Caco-2 (cell line): ENCODE results near the gene HHLA2. TPM values are rescaled to one million over a fixed set of nuclear protein-coding genes. Genes with fewer than 3 reads are reported as not detected.

Experiments
- BruUV-seq: library from RNA; stranded (reverse); fragments of 400-500 nt; replicated peaks from 2 replicates; lab custom pipeline; 2021; lab: Mats Ljungman, UMichigan
- CTCF ChIA-PET: fragments of 300-600 bp; sonication (Branson Sonifier 250); formaldehyde crosslinking; loops from one replicate; lab custom pipeline; 2022; ENCODE audit warnings: antibody characterized with exemption; lab: Charles Lee
- POLR2A ChIA-PET: fragments of 300-600 bp; sonication (Branson Sonifier 250); formaldehyde crosslinking; loops from one replicate; lab custom pipeline; 2022; ENCODE audit warnings: antibody characterized with exemption; lab: Charles Lee
- DNase-seq, 2 experiments: peaks; one replicate each; pipeline versions ENCODE4 v3.0.0 to v3.0.0-alpha.2; 2020 to 2022
- H3K27me3 ChIP-seq: replicated peaks from 2 replicates; pipeline ENCODE4 v1.6.0; 2011; ENCODE audit warnings: low read length; ENCODE audit not compliant: control insufficient read depth, insufficient read depth
- H3K36me3 ChIP-seq: 2 replicates; pipeline ENCODE4 v1.5.1; 2011; ENCODE audit warnings: low read length; ENCODE audit not compliant: control insufficient read depth, insufficient read depth
- H3K4me1 ChIP-seq: fragments of 250-450 bp; sonication (Bioruptor Pico); 2 replicates; pipeline ENCODE4 v1.5.1; 2020; ENCODE audit warnings: mild to moderate bottlenecking
- H3K4me3 ChIP-seq: 2 replicates; pipeline ENCODE4 v1.5.1; 2011; ENCODE audit warnings: low read depth, mild to moderate bottlenecking, control low read depth, low read length
- H3K9me3 ChIP-seq: fragments of 250-450 bp; sonication (Bioruptor Pico); 2 replicates; pipeline ENCODE4 v1.5.1; 2020; ENCODE audit warnings: mild to moderate bottlenecking, moderate library complexity
- H3K27ac Mint-ChIP-seq: one replicate; pipeline ENCODE4 v1.8.0; 2022; ENCODE audit warnings: mixed read lengths; ENCODE audit not compliant: unreplicated experiment
- H3K27me3 Mint-ChIP-seq: one replicate; pipeline ENCODE4 v1.8.0; 2022; ENCODE audit warnings: mixed read lengths; ENCODE audit not compliant: insufficient read depth, unreplicated experiment
- H3K36me3 Mint-ChIP-seq: one replicate; pipeline ENCODE4 v1.8.0; 2022; ENCODE audit warnings: mild to moderate bottlenecking, mixed read lengths; ENCODE audit not compliant: insufficient read depth, unreplicated experiment
- H3K4me1 Mint-ChIP-seq: one replicate; pipeline ENCODE4 v1.8.0; 2022; ENCODE audit warnings: low read depth, mixed read lengths; ENCODE audit not compliant: unreplicated experiment
- H3K4me3 Mint-ChIP-seq: one replicate; pipeline ENCODE4 v1.8.0; 2022; ENCODE audit warnings: mild to moderate bottlenecking, moderate library complexity, mixed read lengths; ENCODE audit not compliant: unreplicated experiment
- H3K9me3 Mint-ChIP-seq: one replicate; pipeline ENCODE4 v1.8.0; 2022; ENCODE audit warnings: mixed read lengths; ENCODE audit not compliant: unreplicated experiment
- CTCF ChIP-seq, 2 experiments: fragments of 200-600 bp in 1 of 2; IDR thresholded peaks; 1 replicate in 1 of 2; 2 replicates in 1 of 2; pipeline versions ENCODE4 v1.5.1 to v1.8.0; 2011 to 2022; ENCODE audit warnings: antibody characterized with exemption in 1 of 2, control low read depth in 1 of 2, inconsistent platforms in 1 of 2, low read depth in 1 of 2, low read length in 1 of 2, mild to moderate bottlenecking in 1 of 2, moderate library complexity in 1 of 2; ENCODE audit not compliant: insufficient read depth in 1 of 2, severe bottlenecking in 1 of 2, unreplicated experiment in 1 of 2
- intact Hi-C: fragments of 100-400 bp; cut with micrococcal nuclease; formaldehyde crosslinking; loops from one replicate; pipeline ENCODE4 v1.10.0; 2022; ENCODE audit not compliant: unreplicated experiment
- total RNA-seq: library from RNA; stranded (reverse); gene quantifications from 2 replicates; pipeline ENCODE4 v1.2.3, GENCODE V29; 2022

Gene HHLA2
- total RNA-seq, 1 experiment from 2014 or later, result 0.50 TPM

- Histone ChIP-seq H3K4me3 (no peak overlapping the region), H3K27me3 (no peaks in the 10 kb centered on the region), H3K9me3 (no peaks in the 10 kb centered on the region), H3K4me1 (no peaks in the 10 kb centered on the region), H3K36me3 (no peaks in the 10 kb centered on the region)
- BruUV-seq, result no TSS peak
- intact Hi-C loops, result no loop called here
- H3K27ac Mint-ChIP-seq, result no peak overlapping the region
- POLR2A ChIA-PET, result no interaction called here
- H3K27me3 Mint-ChIP-seq, result no peaks in the 10 kb centered on the region
- H3K9me3 Mint-ChIP-seq, result no peaks in the 10 kb centered on the region
- no peaks in the 10 kb centered on the region for H3K4me1 Mint-ChIP-seq
- TF ChIP-seq CTCF (IDR thresholded peaks at IDR 0.05; ENCODE audit: insufficient read depth in 1 of 2, low read depth in 1 of 2, low read length in 1 of 2, severe bottlenecking in 1 of 2, unreplicated experiment in 1 of 2), result no peak
- no peaks in the 10 kb centered on the region for H3K36me3 Mint-ChIP-seq
- no peak overlapping the region for H3K4me3 Mint-ChIP-seq
- CTCF ChIA-PET, result no interaction called here
- no peak for DNase-seq
Observed at GRCh38 chr3:108412121-108412750, 115.9 kb downstream of the HHLA2 start.

- CTCF ChIA-PET, result no interaction called here
- intact Hi-C loops, result no loop called here
- DNase-seq, result no peak
- TF ChIP-seq CTCF (IDR thresholded peaks at IDR 0.05; ENCODE audit: insufficient read depth in 1 of 2, low read depth in 1 of 2, low read length in 1 of 2, severe bottlenecking in 1 of 2, unreplicated experiment in 1 of 2), result no peak
- BruUV-seq, result no TSS peak
- no peaks in the 10 kb centered on the region for H3K9me3 ChIP-seq
- Mint-ChIP-seq H3K36me3 (no peaks in the 10 kb centered on the region), H3K4me1 (no peaks in the 10 kb centered on the region), H3K9me3 (no peaks in the 10 kb centered on the region), H3K4me3 (no peak overlapping the region), H3K27ac (no peak overlapping the region), H3K27me3 (no peaks in the 10 kb centered on the region)
- H3K36me3 ChIP-seq, result no peaks in the 10 kb centered on the region
- POLR2A ChIA-PET, result no interaction called here
- no peaks in the 10 kb centered on the region for H3K4me1 ChIP-seq
- H3K27me3 ChIP-seq, result no peaks in the 10 kb centered on the region
- H3K4me3 ChIP-seq, result no peak overlapping the region
Observed at GRCh38 chr3:108414007-108414406, 117.7 kb downstream of the HHLA2 start.

- H3K4me1 ChIP-seq, result no peaks in the 10 kb centered on the region
- Mint-ChIP-seq H3K27ac (no peak overlapping the region), H3K27me3 (no peaks in the 10 kb centered on the region), H3K4me1 (no peaks in the 10 kb centered on the region), H3K4me3 (no peak overlapping the region), H3K9me3 (no peaks in the 10 kb centered on the region), H3K36me3 (no peaks in the 10 kb centered on the region)
- BruUV-seq, result no TSS peak
- no peak for DNase-seq
- POLR2A ChIA-PET, result no interaction called here
- intact Hi-C loops, result no loop called here
- no peaks in the 10 kb centered on the region for H3K36me3 ChIP-seq
- no peak overlapping the region for H3K4me3 ChIP-seq
- no peak for TF ChIP-seq CTCF (IDR thresholded peaks at IDR 0.05; ENCODE audit: insufficient read depth in 1 of 2, low read depth in 1 of 2, low read length in 1 of 2, severe bottlenecking in 1 of 2, unreplicated experiment in 1 of 2)
- no peaks in the 10 kb centered on the region for H3K9me3 ChIP-seq
- CTCF ChIA-PET, result no interaction called here
- H3K27me3 ChIP-seq, result no peaks in the 10 kb centered on the region
Observed at GRCh38 chr3:108415661-108416060, 119.3 kb downstream of the HHLA2 start.
